NCI-H510A treated with DMSO at 0.1 percent for 48 hours (cell line): ENCODE results near the gene CMBL.

Source experiments
- DNase-seq: peaks from one replicate; lab custom pipeline; 2025; lab: John Stamatoyannopoulos, UW

The CMBL gene

DNA sequence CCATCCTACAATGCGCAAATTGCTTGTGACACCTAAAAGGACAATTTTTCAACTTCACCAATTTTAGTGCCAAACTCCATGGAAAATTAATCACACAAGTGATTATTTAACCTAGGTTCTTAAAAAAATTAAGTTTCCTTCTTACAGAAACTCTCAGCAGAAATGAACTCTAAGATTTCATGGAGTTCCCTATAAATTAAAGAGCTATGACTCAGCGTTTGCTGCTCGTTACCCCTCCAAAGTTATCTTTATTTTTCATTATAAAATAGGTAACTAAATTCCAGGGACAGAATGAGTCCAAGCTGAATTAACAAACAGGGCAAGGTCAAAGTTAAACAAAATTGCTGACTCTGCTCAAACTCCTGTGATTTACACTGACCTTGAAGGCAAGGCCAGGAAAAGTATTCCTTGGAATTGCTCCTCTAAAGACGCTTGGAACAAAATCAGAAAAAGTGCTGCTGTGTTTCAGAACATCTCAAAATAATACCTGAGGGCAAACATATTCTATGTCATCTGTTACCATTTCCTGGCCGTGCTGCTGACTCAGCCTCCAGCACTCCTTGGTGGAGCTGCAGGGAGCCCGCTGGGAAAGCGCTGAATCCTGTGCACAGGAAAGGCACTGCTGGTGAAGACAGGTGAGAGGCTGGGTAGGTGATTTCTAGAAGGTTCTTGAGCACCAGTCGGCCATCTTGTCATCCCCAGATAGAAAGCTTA, 2.5 kb upstream of the CMBL start:
- peak; percentile 48 for DNase-seq

DNA sequence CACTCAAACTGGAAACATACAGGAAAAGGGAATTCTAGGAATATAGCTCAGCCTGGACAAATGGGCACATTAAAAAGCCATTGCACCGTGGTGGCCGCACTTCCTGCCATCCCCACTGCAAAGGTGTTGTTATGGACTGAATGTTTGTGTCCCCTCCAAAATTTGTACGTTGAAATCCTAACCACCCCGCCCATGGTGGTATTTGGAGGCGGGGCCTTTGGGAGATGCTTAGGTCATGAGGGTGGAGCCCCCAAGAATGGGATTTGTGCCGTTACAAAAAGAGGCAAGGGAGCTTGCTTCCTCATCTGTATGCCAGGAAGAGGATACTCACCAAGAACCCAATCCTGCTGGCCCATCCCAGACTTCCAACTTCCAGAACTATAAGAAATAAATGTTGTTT, 1.1 kb upstream of the CMBL start:
- DNase-seq, result no peak

GRCh38 chr5:10306806-10307205, 896 bp downstream of the CMBL start:
- DNase-seq, result peak; percentile 80

DNA sequence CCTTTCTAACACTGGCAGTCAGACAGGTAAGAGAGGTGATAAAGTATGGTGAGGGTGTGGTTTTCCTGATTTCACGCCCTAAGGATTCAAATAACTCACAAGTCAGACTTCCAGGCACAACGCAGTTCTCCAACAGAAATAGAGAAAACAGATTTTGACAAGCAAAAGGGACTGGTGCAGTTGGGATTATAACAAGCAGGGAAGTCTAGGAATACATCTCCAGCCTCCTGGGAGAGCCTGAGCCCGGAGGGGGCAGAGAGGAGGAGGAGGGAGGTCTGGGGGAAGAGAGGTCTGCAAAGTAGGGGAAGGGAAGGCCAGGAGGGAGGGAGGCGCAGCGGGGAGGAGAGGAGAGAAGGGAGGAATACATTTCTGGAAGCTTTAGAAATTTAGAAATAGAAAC, 1.6 kb downstream of the CMBL start:
- no peak for DNase-seq

DNA sequence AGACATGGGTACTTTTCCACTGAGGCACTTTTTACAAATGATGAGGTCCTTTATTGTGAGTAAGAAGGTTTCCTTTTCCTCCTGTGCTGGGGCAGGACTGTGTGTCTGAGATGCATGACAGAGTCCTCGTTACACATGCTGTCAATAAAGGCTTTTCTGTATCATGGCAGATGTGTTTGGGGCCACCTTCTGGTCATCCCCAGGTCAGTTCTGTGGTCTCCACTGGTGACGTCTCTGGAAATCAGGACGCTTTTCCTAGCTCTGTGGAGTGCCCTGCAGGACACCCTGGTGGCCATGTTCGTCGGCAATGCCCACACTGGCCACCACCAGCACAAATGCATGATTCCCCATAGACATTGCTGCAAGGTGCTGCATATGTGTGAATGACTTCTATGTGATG, 2.8 kb downstream of the CMBL start:
- no peak for DNase-seq

GRCh38 chr5:10303699-10304170, 4.0 kb downstream of the CMBL start:
- no peak for DNase-seq

DNA sequence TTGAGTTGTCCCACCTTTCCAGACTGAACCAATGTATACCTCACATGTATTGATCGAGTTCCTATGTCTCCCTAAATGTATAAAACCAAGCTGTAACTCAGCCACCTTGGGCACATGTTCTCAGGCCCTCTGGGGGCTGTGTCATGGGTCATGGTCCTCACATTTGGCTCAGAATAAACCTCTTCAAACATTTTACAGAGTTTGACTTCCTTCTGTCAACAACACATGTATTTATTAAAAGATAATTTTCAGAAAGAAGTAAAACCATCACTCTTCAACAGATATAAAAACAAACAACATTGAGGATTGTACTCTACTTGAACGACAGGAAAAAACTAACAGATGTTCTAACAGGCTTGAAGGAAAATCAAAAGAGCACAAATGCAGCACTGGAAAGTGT, 4.5 kb downstream of the CMBL start:
- no peak for DNase-seq

GRCh38 chr5:10301842-10302610, 5.7 kb downstream of the CMBL start:
- no peak for DNase-seq

DNA sequence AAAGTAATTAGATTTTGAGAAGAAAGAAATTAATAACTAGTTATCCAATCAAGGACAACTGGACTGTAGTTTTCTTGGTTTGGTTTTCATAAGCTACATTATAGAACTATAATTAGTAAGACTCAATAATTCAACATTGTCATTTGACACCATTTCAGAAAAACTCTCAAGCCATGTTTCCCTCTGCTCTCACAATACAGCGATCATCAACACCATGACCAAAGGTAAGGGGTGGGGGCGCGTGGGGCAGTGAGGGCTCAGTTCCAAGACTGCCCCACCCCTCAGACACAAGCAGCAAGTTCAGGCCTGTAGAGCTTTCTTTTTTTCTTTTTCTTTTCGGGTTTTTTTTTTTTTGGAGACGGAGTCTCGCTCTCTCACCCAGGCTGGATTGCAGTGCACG, 6.4 kb downstream of the CMBL start:
- peak; percentile 62 for DNase-seq

GRCh38 chr5:10300246-10300645, 7.5 kb downstream of the CMBL start:
- DNase-seq, result no peak

DNA sequence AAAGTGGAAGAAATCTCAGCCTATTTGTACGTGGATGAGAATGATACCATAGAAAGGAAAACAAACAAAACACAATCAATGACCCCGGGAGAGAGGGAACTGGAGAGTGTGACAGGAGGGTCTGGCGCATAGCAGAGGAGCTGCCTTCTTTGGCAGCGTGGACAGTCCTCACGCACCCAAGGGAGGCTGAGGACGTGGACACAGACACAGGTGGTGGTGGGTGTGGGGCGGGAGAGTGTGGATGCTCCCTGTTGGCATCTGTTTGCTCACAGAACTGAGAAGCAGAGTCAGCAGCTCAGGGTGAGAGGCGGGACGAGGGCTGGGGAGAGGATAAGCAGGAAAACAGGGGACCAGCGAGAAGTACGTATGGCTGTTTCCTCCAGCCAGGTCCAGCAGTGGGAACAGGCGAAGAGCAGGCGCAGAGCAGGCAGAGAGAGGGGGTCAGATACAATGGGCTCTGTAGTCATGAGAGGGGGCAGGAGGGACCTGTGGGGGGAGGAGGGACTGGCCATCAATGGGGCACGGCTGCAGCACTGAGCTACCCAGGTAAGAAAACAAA, 10.0 kb downstream of the CMBL start:
- DNase-seq, result no peak

DNA sequence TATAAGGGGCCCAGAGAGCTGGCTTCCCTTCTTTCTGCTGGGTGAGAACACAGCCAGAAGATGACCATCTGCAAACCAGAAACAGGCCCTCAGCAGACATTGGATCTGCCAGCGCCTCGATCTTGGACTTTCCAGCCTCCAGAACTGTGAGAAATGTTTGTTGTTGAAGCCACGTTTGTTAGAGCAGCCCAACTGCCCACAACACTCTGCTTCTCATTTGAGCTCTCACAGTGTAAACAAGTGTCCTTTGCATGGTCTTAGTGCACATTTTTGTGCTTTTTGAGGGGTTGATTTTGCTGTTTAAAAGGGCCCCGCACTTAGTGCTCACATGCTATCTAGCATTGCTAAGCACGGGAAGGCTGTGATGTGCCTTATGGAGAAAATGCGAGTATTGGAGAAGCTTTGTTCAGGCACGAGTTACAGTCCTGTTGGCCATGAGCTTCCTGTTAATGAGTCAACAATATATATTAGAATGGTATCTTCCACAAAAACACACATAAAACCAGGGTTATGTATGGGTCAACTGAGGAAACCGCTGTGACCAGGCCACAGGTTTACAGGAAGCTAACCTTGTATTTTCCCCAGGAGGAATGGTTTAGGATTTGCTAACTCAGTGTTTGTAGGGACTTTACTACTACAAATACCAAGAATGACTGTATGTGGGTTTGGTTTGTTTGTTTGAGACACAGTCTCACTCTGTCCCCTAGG, 11.9 kb downstream of the CMBL start:
- DNase-seq, result no peak

DNA sequence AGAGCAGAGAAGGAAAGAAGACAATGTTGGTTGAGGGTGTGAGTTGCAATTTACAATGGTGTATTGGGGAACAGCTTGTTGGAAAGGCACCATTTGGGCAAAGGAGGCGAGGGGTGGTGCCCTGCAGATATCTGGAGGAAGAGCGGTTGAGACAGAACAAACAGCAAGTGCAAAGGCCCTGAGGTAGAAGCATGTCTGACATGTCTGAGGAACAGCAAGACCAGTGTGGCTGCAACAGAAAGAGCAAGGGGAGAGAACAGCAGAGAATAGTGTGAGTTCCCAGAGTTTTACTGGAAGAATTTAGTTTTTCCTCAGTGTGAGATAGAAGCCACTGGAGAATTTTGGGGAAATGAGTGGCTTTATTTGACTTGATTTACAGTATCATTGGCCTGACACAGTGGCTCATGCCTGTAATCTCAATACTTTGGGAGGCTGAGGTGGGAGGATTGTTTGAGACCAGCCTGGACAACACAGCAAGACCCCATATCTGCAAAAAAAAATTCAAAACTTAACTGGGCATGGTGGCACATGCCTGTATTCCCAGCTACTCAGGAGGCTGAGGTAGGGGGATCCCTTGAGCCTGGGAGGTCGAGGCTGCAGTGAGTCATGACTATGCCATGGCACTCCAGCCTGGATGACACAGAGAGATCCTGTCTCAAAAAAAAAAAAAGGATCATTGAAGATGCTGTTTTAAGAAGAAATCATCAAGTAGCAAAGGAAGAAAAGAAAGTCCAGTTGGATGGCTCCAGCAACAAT, 13.6 kb downstream of the CMBL start:
- no peak for DNase-seq

GRCh38 chr5:10291692-10292339, 15.9 kb downstream of the CMBL start:
- DNase-seq, result no peak

- no peak for DNase-seq
Observed at GRCh38 chr5:10290438-10290837, 17.3 kb downstream of the CMBL start.

DNA sequence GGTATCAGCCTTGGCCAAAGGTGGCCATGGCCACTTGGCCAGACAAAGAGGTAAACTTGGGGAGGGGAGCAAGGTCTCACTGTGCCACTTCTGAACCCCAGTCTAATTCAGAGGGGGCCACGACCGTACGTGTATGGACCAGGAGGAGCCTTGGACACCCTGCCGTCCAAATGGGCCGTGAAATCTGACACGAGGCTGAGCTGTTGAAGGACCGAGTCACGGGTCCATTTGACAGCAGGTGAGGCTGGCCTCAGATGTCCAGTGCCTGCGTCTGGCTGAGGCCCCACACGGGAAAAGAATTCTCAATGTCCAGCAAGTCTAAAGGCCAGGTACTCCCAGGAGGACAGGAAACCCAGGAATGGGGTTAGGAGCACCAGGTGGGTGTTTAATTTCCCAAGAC, 17.7 kb downstream of the CMBL start:
- no peak for DNase-seq

DNA sequence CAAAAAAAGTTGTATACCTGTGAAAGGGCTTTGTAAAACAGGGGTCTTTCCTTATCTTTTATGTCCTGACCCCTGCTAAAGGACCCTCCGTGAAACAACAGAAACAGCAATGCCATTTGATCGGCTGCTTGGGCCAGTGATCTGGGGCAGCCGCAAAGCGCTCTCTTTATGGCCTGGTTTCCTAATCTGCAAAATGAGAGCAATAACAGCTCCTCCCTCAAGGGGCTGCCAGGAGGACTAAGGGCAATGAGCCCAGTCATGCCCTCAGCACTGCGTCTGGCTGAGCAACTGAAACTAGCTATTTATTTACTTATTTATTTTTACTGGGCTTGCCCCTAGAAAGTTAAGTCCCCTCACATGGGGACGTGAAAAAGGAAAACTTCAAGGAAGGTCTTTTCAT, 18.3 kb downstream of the CMBL start:
- peak; percentile 62 for DNase-seq

- DNase-seq, result peak; percentile 99
Observed at GRCh38 chr5:10288592-10289219, 19.0 kb downstream of the CMBL start.

- no peak for DNase-seq
Observed at GRCh38 chr5:10286862-10287227, 20.9 kb downstream of the CMBL start.

DNA sequence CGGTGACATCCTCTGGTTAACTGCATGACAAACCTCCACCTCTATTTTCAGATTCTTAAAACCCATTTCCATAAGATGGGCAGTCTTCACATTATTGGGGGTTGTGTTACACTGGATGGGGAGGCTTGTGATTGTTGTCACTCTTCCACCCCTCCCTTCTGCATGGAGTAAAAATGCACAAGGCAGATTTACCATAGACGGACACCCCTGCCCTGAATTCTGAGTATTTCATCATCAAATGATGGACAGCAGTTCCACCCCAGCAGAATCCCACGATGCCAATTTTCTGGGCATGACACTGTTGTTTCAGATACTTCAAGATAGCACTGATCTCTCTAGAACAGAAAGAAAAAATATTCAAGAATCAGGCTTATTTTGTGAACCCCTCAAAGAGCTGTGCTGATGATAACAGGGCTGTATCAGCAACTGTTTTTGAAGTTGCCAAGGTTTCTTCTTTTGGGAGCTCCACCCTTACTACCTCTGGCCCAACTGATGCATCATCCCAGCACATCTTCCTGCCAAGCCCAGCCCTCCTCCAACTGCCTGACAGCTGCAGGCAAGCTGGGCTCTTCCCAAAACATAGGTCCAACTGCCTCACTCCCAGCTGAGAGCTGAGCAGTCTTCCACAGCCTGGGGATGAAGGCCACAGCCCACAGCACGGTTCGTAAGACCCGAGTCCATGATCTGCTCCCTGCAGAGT, 21.4 kb downstream of the CMBL start:
- DNase-seq, result no peak
